ENCODE data around the gene TMPRSS13.

The TMPRSS13 gene

DNA sequence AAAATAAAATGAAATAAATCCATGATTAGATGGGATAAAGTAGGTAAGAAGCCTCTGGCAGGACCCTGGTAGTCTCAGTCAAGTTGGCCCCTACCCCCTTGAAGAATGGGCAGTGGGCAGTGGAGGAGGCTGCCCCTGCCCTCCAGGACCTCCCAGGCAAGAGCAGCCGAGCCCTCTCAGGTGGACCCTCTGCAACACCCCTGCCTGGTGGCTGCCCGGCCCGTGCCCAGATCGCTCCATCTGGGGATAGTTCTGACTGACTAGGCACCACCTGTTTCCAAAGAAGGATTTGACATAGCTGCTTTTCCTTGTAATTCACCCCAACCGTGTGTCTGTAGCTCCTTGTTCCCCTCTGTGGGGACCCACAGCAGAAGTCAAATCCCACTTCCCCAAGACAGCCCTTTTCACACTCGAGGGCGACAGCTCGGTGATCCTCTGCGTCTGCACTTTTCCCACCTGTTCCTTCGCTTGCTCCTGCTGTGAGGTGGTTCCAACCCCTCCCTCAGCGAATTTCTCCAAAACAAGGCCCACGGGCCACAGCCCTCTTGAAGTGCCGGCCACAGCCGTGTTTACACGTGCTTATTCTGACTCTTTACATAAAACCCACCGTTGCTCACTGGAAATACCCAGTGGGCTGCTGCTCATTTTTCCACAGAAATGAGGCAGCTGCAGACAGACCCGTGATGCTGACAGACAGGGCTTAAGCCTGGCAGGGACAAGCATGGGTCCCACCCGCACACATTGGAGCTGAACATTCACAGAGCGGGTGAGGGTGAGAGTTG is 5.5 kb upstream of the TMPRSS13 start:
- no peak overlapping the region for H3K27ac ChIP-seq

GRCh38 chr11:117933930-117934329 is 4.7 kb upstream of the TMPRSS13 start:
- H3K27ac ChIP-seq = no peak overlapping the region
- DNase-seq (ENCODE audit: low read depth, low spot score) = no peak
- no peak for TF ChIP-seq FOXP2 (optimal IDR thresholded peaks at IDR 0.05; ENCODE audit: control extremely low read depth, extremely low read length, insufficient read depth)
- no peak for TF ChIP-seq EZH2 (IDR thresholded peaks at IDR 0.05)
- no peak for TF ChIP-seq POLR2AphosphoS5 (IDR thresholded peaks at IDR 0.05; ENCODE audit: borderline replicate concordance, low read depth, low read length)

More for the DNA sequence above, 5.5 kb upstream of the TMPRSS13 start:
- Histone ChIP-seq H3K36me3 (ENCODE audit: insufficient read depth, low read length) (no peaks in the 10 kb centered on the region), H3K9me3 (ENCODE audit: low read depth, low read length) (no peaks in the 10 kb centered on the region), H3K4me3 (no peak overlapping the region), H3K9ac (ENCODE audit: insufficient read length) (no peak overlapping the region)
- DNase-seq (ENCODE audit: low read depth, low spot score) = no peak
- TF ChIP-seq POLR2AphosphoS5 (IDR thresholded peaks at IDR 0.05; ENCODE audit: borderline replicate concordance, low read depth, low read length) (no peak), FOXP2 (optimal IDR thresholded peaks at IDR 0.05; ENCODE audit: control extremely low read depth, extremely low read length, insufficient read depth) (no peak), EZH2 (IDR thresholded peaks at IDR 0.05) (no peak)

GRCh38 chr11:117933475-117933874 is 4.3 kb upstream of the TMPRSS13 start:
- no peak overlapping the region for H3K9ac ChIP-seq (ENCODE audit: insufficient read length)
- TF ChIP-seq POLR2AphosphoS5 (IDR thresholded peaks at IDR 0.05; ENCODE audit: borderline replicate concordance, low read depth, low read length) (no peak), FOXP2 (optimal IDR thresholded peaks at IDR 0.05; ENCODE audit: control extremely low read depth, extremely low read length, insufficient read depth) (no peak), EZH2 (IDR thresholded peaks at IDR 0.05) (no peak)
- no peaks in the 10 kb centered on the region for H3K9me3 ChIP-seq (ENCODE audit: low read depth, low read length)
- no peak for DNase-seq (ENCODE audit: low read depth, low spot score)
- no peak overlapping the region for H3K27ac ChIP-seq
- H3K36me3 ChIP-seq (ENCODE audit: insufficient read depth, low read length) = no peaks in the 10 kb centered on the region
- no peak overlapping the region for H3K4me3 ChIP-seq

More at GRCh38 chr11:117933930-117934329, 4.7 kb upstream of the TMPRSS13 start:
- no peak overlapping the region for H3K9ac ChIP-seq (ENCODE audit: insufficient read length)
- no peaks in the 10 kb centered on the region for H3K36me3 ChIP-seq (ENCODE audit: insufficient read depth, low read length)
- no peak overlapping the region for H3K4me3 ChIP-seq
- H3K9me3 ChIP-seq (ENCODE audit: low read depth, low read length) = no peaks in the 10 kb centered on the region

- Histone ChIP-seq H3K27ac (no peak overlapping the region), H3K36me3 (ENCODE audit: insufficient read depth, low read length) (no peaks in the 10 kb centered on the region), H3K9me3 (ENCODE audit: low read depth, low read length) (no peaks in the 10 kb centered on the region), H3K4me3 (no peak overlapping the region), H3K9ac (ENCODE audit: insufficient read length) (no peak overlapping the region)
- TF ChIP-seq EZH2 (IDR thresholded peaks at IDR 0.05) (no peak), FOXP2 (optimal IDR thresholded peaks at IDR 0.05; ENCODE audit: control extremely low read depth, extremely low read length, insufficient read depth) (no peak), POLR2AphosphoS5 (IDR thresholded peaks at IDR 0.05; ENCODE audit: borderline replicate concordance, low read depth, low read length) (no peak)
- no peak for DNase-seq (ENCODE audit: low read depth, low spot score)
These were observed 3.7 kb upstream of the TMPRSS13 start for GRCh38 chr11:117932947-117933346.

- TF ChIP-seq POLR2AphosphoS5 (IDR thresholded peaks at IDR 0.05; ENCODE audit: borderline replicate concordance, low read depth, low read length) = no peak
- TF ChIP-seq FOXP2 (optimal IDR thresholded peaks at IDR 0.05; ENCODE audit: control extremely low read depth, extremely low read length, insufficient read depth) = no peak
- TF ChIP-seq EZH2 (IDR thresholded peaks at IDR 0.05) = no peak
- no peak for DNase-seq (ENCODE audit: low read depth, low spot score)
- no peak overlapping the region for H3K9ac ChIP-seq (ENCODE audit: insufficient read length)
- no peak overlapping the region for H3K27ac ChIP-seq
- no peaks in the 10 kb centered on the region for H3K9me3 ChIP-seq (ENCODE audit: low read depth, low read length)
- no peaks in the 10 kb centered on the region for H3K36me3 ChIP-seq (ENCODE audit: insufficient read depth, low read length)
- H3K4me3 ChIP-seq = no peak overlapping the region
These were observed 3.2 kb upstream of the TMPRSS13 start for GRCh38 chr11:117932426-117932825.

GRCh38 chr11:117931971-117932370 is 2.8 kb upstream of the TMPRSS13 start:
- Histone ChIP-seq H3K9ac (ENCODE audit: insufficient read length) (no peak overlapping the region), H3K9me3 (ENCODE audit: low read depth, low read length) (no peaks in the 10 kb centered on the region), H3K36me3 (ENCODE audit: insufficient read depth, low read length) (no peaks in the 10 kb centered on the region), H3K4me3 (no peak overlapping the region), H3K27ac (no peak overlapping the region)
- no peak for DNase-seq (ENCODE audit: low read depth, low spot score)
- TF ChIP-seq EZH2 (IDR thresholded peaks at IDR 0.05) = no peak
- no peak for TF ChIP-seq FOXP2 (optimal IDR thresholded peaks at IDR 0.05; ENCODE audit: control extremely low read depth, extremely low read length, insufficient read depth)
- TF ChIP-seq POLR2AphosphoS5 (IDR thresholded peaks at IDR 0.05; ENCODE audit: borderline replicate concordance, low read depth, low read length) = no peak

DNA sequence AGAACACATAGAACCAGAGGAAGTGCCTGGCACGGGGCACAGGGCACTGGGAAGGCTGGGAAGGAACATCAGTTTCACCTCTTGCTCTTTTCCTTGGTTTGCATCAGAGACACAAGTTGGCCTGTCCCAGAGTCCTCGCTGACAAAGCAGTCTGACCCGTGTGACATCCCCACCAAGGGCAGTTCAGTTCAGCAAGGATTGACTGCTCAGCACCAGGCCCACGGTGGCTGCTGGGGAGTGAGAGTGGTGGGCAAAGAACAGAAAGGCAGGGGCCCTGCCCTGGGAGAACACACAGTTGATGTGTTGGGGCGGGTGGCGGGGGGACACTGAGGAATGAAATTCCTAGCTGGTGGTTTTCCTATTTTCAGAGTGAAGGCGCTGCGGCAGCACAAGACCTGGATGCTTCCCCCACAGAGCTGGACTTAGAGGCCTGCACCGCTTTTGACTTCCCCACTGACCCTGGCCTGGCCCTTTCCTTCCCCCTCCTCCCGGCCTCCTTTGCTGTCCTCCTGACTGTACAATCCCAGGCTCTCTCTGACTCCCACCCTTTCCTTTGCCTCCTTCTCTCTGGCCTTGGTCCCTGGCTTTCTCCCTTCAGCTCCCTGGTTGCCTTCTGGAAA is 2.2 kb upstream of the TMPRSS13 start:
- DNase-seq (ENCODE audit: low read depth, low spot score) = no peak
- Histone ChIP-seq H3K27ac (no peak overlapping the region), H3K9ac (ENCODE audit: insufficient read length) (no peak overlapping the region)

DNA sequence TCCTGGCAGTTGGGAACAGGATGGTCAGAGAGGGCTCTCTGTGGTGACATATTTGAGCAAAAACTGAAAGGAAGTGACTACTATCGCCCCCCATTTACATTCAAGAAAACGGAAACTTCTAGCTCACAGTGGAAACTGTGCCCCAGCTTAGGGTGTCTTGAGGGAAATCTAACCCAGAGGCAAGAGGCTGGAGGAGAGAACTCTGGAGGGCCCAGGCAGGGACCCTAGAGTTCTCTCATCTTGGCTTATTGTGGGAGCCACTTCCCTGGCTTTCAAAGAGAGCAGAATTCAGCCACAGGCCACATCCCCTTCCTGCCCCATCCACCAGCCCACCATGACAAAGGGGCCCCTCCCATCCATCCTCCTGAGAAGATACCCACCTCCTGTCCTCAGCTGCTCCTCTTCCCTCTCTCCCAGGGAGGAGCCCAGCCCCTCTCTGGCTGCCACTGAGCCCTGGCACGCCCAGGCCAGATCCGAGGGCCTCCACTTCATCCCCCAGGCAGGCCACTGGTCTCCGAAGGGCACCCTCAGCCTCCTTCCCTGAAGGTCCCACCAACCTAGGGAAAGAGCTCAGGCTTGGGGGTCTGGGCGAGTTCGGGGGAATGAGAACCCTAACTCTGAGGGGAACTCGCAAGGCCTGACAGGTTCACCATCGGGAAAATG is 1.6 kb upstream of the TMPRSS13 start:
- TF ChIP-seq POLR2AphosphoS5 (IDR thresholded peaks at IDR 0.05; ENCODE audit: borderline replicate concordance, low read depth, low read length) = no peak
- TF ChIP-seq FOXP2 (optimal IDR thresholded peaks at IDR 0.05; ENCODE audit: control extremely low read depth, extremely low read length, insufficient read depth) = no peak
- TF ChIP-seq EZH2 (IDR thresholded peaks at IDR 0.05) = no peak
- no peak for DNase-seq (ENCODE audit: low read depth, low spot score)
- Histone ChIP-seq H3K9ac (ENCODE audit: insufficient read length) (no peak overlapping the region), H3K9me3 (ENCODE audit: low read depth, low read length) (no peaks in the 10 kb centered on the region), H3K36me3 (ENCODE audit: insufficient read depth, low read length) (no peaks in the 10 kb centered on the region), H3K27ac (no peak overlapping the region), H3K4me3 (no peak overlapping the region)

More for the DNA sequence above, 2.2 kb upstream of the TMPRSS13 start:
- no peak overlapping the region for H3K4me3 ChIP-seq
- no peak for TF ChIP-seq FOXP2 (optimal IDR thresholded peaks at IDR 0.05; ENCODE audit: control extremely low read depth, extremely low read length, insufficient read depth)
- no peak for TF ChIP-seq POLR2AphosphoS5 (IDR thresholded peaks at IDR 0.05; ENCODE audit: borderline replicate concordance, low read depth, low read length)
- TF ChIP-seq EZH2 (IDR thresholded peaks at IDR 0.05) = no peak
- H3K9me3 ChIP-seq (ENCODE audit: low read depth, low read length) = no peaks in the 10 kb centered on the region
- H3K36me3 ChIP-seq (ENCODE audit: insufficient read depth, low read length) = no peaks in the 10 kb centered on the region
